Omental fat pad (tissue), 4 donors: ENCODE data around the gene AUTS2. TPM values are rescaled to one million over a fixed set of nuclear protein-coding genes. Genes with fewer than 3 reads are reported as not detected.

Source experiments
- ATAC-seq: fragments of 150-250 bp; one replicate; pipeline ENCODE4 v1.9.1; 2016; ENCODE audit warnings: mild to moderate bottlenecking, moderate library complexity; ENCODE audit not compliant: low FRiP score
- DNase-seq: peaks from one replicate; pipeline ENCODE4 v3.0.0-alpha.2; 2019; ENCODE audit warnings: low spot score
- total RNA-seq, 4 donors: library from RNA; depleted of rRNA; stranded (reverse); fragments of >200 nt; gene quantifications; one replicate each; pipeline ENCODE4 v1.1.0, GENCODE V29; 2016
- TF ChIP-seq, protein P1 (sequence below), 3 donors: fragments of 450-650 bp; IDR thresholded peaks; one replicate each; pipeline ENCODE4 v1.5.1; 2016 to 2017; ENCODE audit warnings: antibody characterized with exemption in 3 of 3, mild to moderate bottlenecking in 3 of 3, moderate library complexity in 2 of 3

Gene AUTS2
- total RNA-seq, 4 donors from 2014 or later, result 13.2 to 27.0 (median 21.2) TPM

GRCh38 chr7:70137126-70137525 lies 538.9 kb downstream of the AUTS2 start:
- TF ChIP-seq, protein P1, sequence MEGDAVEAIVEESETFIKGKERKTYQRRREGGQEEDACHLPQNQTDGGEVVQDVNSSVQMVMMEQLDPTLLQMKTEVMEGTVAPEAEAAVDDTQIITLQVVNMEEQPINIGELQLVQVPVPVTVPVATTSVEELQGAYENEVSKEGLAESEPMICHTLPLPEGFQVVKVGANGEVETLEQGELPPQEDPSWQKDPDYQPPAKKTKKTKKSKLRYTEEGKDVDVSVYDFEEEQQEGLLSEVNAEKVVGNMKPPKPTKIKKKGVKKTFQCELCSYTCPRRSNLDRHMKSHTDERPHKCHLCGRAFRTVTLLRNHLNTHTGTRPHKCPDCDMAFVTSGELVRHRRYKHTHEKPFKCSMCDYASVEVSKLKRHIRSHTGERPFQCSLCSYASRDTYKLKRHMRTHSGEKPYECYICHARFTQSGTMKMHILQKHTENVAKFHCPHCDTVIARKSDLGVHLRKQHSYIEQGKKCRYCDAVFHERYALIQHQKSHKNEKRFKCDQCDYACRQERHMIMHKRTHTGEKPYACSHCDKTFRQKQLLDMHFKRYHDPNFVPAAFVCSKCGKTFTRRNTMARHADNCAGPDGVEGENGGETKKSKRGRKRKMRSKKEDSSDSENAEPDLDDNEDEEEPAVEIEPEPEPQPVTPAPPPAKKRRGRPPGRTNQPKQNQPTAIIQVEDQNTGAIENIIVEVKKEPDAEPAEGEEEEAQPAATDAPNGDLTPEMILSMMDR (IDR thresholded peaks at IDR 0.05), result no peak
- ATAC-seq, result no peak
- DNase-seq, result no peak

DNA sequence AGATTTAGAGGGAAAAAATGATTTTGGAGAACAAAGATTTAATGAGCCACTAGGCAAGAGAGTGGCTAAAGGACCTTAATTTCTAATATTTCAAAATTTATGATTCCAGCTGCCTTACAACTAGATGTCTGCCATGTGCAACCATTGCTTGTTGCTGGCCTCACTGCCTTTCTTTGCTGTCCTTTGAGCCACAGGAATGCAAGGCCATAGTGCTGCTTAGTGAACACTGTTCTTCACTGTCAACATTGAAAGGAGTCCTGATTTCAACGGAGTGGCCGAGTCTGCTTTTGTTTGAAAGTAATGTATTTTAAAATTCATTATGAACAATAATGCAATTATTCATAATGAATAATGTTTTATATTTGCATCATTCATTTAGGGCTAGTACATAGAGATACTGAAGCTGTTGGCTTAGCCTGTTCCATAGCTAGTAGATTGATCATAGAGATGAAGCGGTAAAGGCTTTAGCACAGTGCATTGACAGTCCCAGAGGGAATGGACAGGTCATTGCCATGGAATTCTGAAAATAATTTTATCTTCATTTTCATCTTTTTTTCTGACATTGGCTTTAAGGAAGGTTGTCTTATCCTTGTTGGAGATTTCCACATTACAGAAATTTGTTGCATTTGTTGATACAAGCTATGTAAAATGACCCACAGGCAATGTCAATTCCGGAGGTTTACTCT lies 544.1 kb downstream of the AUTS2 start:
- no peak for DNase-seq
- TF ChIP-seq, protein P1 (IDR thresholded peaks at IDR 0.05), result no peak
- ATAC-seq, result no peak

GRCh38 chr7:70143075-70144044 lies 545.1 kb downstream of the AUTS2 start:
- no peak for ATAC-seq

GRCh38 chr7:70148997-70149396 lies 550.7 kb downstream of the AUTS2 start:
- no peak for DNase-seq
- TF ChIP-seq, protein P1 (IDR thresholded peaks at IDR 0.05), result no peak
- ATAC-seq, result no peak

More at GRCh38 chr7:70143075-70144044, 545.1 kb downstream of the AUTS2 start:
- no peak for DNase-seq
- TF ChIP-seq, protein P1 (IDR thresholded peaks at IDR 0.05), result no peak

DNA sequence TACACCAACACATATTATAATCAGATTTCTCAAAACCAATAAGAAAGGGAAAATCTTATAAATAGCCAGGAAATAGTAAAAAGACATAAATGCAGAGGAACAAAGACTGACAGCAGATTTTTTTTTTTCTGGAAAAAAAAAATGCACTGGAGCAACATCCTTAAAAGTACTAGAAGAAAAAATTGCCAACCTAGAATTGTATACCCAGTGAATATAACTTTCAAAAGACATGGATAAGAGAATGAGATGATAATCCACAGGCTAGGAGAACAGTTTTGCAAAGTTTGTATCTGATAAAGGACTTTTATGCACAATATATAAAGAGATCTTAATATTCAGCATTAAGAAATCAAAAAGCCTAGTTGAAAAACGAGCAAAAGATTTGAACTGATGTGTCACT lies 554.0 kb downstream of the AUTS2 start:
- ATAC-seq, result no peak
- TF ChIP-seq, protein P1 (IDR thresholded peaks at IDR 0.05), result no peak
- no peak for DNase-seq

DNA sequence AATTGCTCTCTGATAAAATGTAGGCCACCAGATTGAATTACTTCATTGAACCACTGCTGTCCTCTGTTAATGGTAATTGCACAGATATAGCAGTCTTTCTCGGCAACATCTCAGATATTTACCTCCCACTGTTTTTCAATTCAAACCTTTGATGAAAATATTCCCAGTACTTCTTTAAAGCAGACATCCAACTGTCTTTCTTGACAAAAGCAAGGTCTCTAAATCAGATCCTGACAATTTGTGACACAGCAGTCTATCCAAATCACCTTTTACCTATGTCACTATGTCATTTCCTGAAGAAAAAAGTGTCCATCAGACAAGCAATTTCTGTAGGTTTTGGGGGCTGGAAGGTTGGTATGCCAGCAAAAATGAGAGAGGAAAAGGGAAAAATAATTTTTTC lies 555.7 kb downstream of the AUTS2 start:
- TF ChIP-seq, protein P1 (IDR thresholded peaks at IDR 0.05), result no peak
- DNase-seq (no peak), ATAC-seq (no peak)
